Bronchus fibroblast of lung (primary cell): ENCODE data around the gene VAMP8. TPM values are rescaled to one million over a fixed set of nuclear protein-coding genes. Genes with fewer than 3 reads are reported as not detected.

Source experiments
- total RNA-seq: library from RNA; depleted of rRNA; stranded (reverse); fragments of >200 nt; gene quantifications from 2 replicates; pipeline ENCODE4 v1.2.3, GENCODE V29; 2015

Gene VAMP8
- 2.5 and 5.2 TPM in 2 replicates for total RNA-seq

DNA sequence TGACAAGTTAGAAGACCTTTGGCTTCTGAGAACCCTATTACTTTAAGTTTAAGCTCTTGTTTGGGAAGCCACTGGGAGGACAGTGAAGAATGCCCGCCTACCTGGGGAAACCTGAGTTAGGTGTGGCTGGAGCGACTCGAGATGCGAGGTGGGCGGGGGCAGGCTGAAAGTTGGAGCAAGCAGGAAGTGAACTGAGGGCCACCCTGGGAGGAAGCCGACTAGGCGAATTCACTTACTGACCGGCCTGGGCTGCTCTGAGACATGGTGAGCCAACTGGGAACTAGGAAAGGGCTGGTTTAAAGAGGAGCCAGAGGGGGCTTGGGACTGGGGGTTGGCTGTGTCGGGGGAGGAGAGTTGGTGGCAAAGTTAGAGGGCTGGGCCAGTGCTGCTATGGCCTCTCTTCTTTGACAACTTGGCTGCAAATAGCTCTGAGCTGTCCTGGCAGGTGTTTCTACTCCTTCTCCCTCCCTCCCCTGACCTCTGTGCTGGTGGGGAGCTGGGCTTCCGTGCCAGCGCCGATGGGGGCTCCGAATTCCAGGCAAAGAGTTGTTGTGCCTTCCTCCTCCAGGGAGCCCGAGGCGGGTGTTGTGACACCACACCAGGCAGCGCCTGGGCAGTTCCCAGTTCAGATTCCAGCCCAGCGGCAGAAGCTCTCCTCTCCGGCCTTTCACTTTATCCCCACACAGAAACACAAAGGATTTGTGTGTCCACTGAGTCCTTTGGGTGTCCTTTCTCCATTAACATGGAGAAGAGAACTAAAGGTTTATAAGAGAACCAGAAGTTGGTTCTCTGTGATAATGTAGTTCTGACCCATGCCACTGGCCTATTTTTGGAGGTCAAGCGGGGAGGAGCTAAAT is at the start of gene VAMP8:
Gene VAMP8 (plus strand): TSS at position 201 of the 857 bp plus-strand sequence. CDS start 61 bp downstream, at position 262.

GRCh38 chr2:85538507-85539360 is 38.7 kb upstream of the VAMP8 start, which contains the start of gene MAT2A:
MAT2A (plus strand) TSS chr2:85539168; CDS start chr2:85539288, 120 bp downstream.

DNA sequence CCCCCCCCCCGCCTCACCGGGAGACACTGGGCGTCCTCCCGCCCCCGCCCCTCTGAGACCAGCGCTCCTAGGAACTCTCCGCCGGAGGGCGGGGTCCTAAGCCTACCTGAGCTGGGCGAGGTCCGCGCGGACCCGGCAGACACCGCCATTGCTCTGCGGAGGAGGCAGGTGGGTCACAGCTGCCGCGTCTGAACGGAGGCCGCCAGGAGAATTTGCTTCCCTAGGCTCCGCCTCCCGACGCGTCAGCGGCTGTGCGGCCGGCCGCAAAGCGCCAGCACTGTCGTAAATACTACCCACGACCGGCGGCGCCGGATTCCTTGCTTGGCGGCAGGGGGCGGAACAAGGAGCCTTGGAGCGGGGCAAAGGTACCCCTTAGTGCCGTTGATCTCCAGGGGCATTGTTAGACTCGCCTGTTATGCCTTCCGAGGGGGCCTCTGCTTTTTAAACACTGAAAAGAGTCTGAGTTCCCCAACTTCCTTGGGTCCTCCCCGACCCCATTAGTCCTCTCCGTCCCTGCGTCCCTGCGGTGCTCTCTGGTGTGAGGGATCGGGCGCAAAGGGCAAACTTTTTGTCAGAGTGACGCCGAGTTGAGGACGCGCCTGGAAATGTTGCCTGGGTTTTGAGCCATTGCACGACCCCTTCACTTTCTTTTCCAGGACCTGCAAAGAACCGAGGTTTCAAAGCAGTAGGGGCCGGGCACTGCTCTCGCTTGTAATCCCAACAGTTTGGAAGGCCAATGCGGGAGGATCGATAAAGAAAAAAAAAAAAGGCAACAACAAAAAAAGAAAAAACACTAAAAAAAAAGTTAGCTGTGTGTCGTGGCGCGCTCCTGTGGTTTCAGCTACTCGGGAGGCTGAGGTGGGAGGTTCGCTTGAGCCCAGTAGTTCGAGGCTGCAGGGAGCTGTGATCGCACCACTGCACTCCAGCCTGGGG is 15.8 kb upstream of the VAMP8 start, which contains the start of gene GGCX:
Gene GGCX (minus strand): TSS at position 214 of the 933 bp plus-strand sequence. CDS start 65 bp downstream, at position 149.

GRCh38 chr2:85584354-85584856 is 7.0 kb downstream of the VAMP8 start, which contains the start of gene VAMP5:
VAMP5 (plus strand) TSS chr2:85584431; CDS start chr2:85584491, 60 bp downstream.

GRCh38 chr2:85595301-85596025 is 18.1 kb downstream of the VAMP8 start, which contains the start of gene RNF181:
RNF181 (plus strand) TSS chr2:85595745; CDS start chr2:85595764, 19 bp downstream.

GRCh38 chr2:85602476-85603234 is 25.3 kb downstream of the VAMP8 start, which contains the start of gene TMEM150A:
TMEM150A (minus strand) TSS chr2:85602698; CDS start chr2:85601948, 750 bp downstream.

DNA sequence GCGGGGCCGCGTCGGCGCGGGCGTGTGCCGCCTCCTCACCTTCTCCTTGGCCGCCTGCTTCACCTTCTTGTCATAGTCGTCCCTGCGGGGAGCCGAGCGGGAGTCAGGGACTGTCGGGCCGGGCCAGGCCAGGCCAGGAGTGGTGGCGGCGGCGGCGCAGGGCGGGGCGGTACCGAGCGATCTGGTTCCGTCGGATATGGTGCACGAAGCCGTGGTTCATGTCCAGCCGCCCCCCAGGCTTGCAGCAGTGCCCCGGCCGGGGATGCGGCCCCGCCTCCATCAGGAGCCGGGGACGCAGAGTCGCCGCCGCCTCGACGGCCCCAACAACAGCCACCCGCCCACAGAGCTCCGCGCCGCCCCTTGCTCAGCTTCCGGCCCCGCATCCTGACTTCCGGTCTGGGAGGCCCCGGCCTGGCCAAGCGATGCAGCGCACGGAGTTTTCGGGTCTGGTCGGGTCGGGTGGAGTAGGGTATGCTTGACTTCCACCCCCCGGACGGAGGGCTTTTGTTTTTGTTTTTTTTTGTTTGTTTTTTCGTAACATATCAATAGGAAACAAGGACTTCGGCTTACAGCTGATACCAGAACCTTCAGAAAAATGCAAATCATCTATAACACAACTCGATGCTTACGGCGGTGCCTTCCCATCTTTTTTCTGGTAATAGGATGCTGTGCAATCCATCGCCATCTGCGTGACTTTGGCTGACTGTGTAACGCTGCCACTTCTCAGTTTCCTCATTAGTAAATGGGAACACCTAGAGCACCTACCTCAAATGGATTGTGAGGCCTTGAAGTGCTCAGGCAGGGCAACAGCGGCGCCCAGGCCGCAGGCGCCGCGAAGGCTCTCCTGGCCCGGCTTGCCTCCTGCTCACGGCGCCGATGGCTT is 34.6 kb downstream of the VAMP8 start, which contains the start of gene C2orf68:
Gene C2orf68 (minus strand): TSS at position 362 of the 883 bp plus-strand sequence. CDS start 82 bp downstream, at position 280.

Other genes with a start within 250 kb of the VAMP8 start
- gene TGOLN2, start 249.6 kb upstream of the VAMP8 start, total RNA-seq: 50.2 and 55.0 TPM in 2 replicates
- 33.5 and 39.2 TPM in 2 replicates for gene RETSAT, start 223.1 kb upstream of the VAMP8 start, total RNA-seq
- 11.3 and 12.9 TPM in 2 replicates for gene ELMOD3, start 222.8 kb upstream of the VAMP8 start, total RNA-seq
- gene CAPG, start 167.2 kb upstream of the VAMP8 start, total RNA-seq: 196 and 242 TPM in 2 replicates
- gene SH2D6, start 158.9 kb upstream of the VAMP8 start, total RNA-seq: 0.34 and 0.59 TPM in 2 replicates
- gene MAT2A, start 38.4 kb upstream of the VAMP8 start, total RNA-seq: 82.9 and 86.1 TPM in 2 replicates
- 50.1 and 53.3 TPM in 2 replicates for gene GGCX, start 16.1 kb upstream of the VAMP8 start, total RNA-seq
- gene VAMP5, start 6.8 kb downstream of the VAMP8 start, total RNA-seq: 98.0 and 106 TPM in 2 replicates
- 281 and 288 TPM in 2 replicates for gene RNF181, start 18.2 kb downstream of the VAMP8 start, total RNA-seq
- 9.9 and 10.7 TPM in 2 replicates for gene TMEM150A, start 25.1 kb downstream of the VAMP8 start, total RNA-seq
- gene C2orf68, start 34.5 kb downstream of the VAMP8 start, total RNA-seq: 12.5 and 14.5 TPM in 2 replicates
- gene USP39, start 38.6 kb downstream of the VAMP8 start, total RNA-seq: 76.1 and 76.5 TPM in 2 replicates
- not detected in 2 replicates for gene SFTPB, start 90.6 kb downstream of the VAMP8 start, total RNA-seq
- not detected in 2 replicates for gene GNLY, start 116.8 kb downstream of the VAMP8 start, total RNA-seq
- gene ATOH8, start 176.4 kb downstream of the VAMP8 start, total RNA-seq: 11.4 and 15.1 TPM in 2 replicates